Activated T-helper 1 cell treated with Interleukin-2 at 50 U/mL for 16 hours (primary cell): ENCODE measurements around the gene WFDC1.

Experiments used
- DNase-seq: peaks from one replicate; pipeline ENCODE4 v3.0.0-alpha.2; 2020; ENCODE audit warnings: low read depth

Gene WFDC1, protein sequence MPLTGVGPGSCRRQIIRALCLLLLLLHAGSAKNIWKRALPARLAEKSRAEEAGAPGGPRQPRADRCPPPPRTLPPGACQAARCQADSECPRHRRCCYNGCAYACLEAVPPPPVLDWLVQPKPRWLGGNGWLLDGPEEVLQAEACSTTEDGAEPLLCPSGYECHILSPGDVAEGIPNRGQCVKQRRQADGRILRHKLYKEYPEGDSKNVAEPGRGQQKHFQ

DNA sequence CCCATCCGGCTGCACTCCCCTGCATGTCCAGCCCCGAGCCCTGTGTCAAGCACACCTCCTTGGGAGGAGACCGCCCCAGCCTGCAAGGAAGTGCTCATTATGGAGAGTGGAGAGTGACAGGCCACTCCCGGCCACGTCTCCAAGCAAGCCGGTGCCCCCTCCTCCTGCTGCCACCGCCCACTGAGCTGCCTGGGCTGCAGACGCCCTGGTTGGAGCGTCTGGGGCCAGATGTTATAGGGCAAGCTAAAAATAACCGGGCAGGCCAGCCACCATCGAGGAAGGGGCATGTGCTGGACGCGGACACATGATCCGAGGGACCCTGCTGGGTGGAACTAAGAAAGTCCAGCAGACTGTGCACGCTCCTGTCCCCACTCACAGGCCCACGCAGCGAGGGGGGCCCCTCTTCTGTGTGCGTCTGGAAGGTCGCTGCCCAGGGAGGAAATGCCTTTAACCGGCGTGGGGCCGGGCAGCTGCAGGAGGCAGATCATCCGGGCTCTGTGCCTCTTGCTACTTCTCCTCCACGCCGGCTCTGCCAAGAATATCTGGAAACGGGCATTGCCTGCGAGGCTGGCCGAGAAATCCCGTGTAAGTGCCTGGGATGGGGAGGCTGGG lies at the start of gene WFDC1:
TSS of gene WFDC1 (plus strand) at position 348 of the 612 bp plus-strand sequence. CDS start at position 442, 94 bp downstream.
- no peak for DNase-seq

DNA sequence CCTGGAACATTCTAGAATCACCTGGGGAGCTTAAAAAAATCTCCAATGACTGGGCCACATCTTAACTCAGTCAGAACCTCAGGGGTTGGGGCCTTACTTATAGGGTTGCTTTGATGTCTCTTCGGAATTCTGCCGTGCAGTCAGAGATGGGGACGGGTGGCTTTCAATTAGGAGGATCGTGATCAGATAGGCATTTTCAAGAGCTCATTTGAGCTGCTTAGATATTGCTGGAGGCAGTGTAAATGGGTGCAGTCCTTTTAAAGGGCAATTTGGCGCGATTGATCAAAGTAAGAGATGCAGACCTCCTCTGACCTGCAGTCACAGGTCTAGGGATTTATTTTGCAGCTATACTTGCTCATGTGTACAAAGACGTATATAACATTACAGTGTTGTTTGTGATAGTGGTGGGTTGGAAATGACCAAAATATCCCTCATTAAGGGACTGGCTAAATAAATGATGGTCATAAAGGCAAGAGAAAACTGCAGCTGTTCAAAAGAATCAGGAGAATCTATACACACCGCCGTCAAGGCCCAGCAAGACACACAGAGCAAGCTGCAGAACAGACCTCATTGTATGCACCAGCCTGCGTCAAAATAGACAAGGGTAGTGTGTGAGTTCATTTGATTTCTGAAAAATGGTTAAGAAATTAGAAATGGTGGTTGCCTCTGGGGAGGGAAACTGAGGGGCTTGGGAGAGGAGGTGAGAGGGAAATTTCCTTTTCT lies 48.6 kb upstream of the WFDC1 start:
- DNase-seq, result no peak

DNA sequence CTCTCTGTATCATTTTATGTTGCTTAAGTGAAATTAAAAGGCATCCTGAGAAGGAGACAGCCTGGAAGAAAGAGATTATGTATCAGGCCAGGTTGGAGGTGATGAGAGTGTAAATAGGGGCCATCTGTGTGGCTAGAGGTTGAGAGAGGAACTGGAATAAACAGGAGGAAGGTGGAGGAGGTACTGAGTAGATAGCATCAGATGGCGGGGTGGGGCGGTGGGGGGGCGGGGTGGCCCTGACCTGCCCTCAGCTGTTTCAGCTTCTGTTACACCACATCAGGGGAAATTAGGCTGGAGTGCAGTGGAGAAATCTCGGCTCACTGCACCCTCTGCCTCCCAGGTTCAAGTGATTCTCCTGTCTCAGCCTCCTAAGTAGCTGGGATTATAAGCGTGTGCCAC lies 48.0 kb upstream of the WFDC1 start:
- no peak for DNase-seq

DNA sequence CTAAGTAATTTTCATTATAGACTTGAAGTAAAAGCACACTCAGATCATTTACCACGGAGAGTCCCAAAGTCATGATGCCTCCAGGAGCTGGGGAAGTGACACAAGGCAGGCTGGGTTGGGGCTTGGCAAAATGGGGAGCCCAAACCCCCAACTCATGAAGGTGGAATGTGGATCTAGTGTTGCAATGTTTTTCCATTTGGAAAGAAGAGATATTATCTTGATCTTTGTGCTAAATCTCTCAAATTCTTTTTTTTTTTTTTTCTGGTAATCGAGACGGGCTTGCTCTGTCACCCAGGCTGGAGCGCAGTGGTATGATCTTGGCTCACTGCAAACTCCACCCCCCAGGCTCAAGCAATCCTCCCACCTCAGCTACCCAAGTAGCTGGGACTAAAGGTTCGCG lies 47.3 kb upstream of the WFDC1 start:
- DNase-seq, result no peak

- no peak for DNase-seq
These were observed 46.8 kb upstream of the WFDC1 start for GRCh38 chr16:84247844-84248243.

GRCh38 chr16:84252184-84252583 lies 42.5 kb upstream of the WFDC1 start:
- DNase-seq, result no peak

DNA sequence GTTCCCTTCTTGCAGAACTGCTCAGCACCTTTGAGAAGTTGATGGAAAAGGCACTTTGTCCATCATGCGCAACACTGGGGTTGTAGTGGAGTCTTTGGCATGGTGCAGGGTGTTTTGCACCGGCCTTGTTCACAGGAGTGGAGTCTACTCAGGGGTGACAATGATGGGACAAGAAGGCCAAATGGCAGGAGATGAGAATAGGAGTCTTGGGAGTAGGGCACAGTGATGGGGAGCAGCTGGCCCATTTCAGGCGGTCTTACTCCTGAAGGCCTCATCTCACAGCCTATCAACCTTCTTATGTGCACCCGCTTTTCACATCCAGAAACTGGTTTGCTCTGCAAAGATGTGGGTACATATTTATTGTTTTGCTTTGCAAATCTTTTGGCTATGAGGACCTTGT lies 41.5 kb upstream of the WFDC1 start:
- DNase-seq, result no peak

DNA sequence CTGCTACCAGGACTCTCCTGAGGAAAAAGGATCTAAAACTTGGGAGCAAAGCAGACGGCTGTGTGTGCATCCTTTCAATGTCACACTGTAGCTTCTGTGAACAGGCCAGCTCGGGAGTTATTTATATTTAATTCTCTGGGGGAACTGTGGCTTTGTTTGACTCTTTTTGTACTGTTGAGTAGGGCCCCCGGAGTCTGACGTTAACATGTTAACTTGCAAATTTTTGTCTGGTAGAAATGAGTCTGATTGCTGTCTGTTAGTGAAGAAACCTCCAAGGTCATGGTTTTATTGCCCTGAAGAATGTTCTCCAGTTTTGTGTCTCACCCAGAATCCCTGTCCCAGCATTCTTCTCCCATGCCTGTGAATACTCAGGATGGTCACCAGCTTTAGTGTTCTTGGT lies 40.6 kb upstream of the WFDC1 start:
- DNase-seq, result no peak

GRCh38 chr16:84255050-84255810 lies 39.4 kb upstream of the WFDC1 start:
- no peak for DNase-seq

- no peak for DNase-seq
These were observed 36.4 kb upstream of the WFDC1 start for GRCh38 chr16:84258266-84258665.

DNA sequence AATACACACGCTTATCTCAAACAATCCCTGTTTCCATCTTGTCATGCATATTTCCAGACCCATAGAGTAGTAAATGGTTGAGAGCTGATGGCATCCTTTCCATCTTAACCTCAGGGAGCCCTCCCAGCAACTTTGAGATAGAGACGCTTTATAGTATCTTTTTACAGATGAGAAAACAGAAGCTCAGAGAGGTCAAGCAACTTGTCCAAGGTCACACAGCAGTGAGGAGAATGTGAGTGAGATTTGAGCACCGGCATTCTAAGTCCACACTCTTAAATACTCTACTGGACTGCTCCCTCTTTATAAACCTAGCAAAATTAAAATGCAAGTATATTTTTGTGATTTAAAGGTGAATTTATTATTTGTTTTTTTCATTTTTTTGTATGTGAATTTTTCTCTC lies 35.0 kb upstream of the WFDC1 start:
- DNase-seq, result no peak

- no peak for DNase-seq
These were observed 33.7 kb upstream of the WFDC1 start for GRCh38 chr16:84260766-84261554.

- DNase-seq, result no peak
These were observed 32.6 kb upstream of the WFDC1 start for GRCh38 chr16:84262031-84262430.

- DNase-seq, result no peak
These were observed 31.7 kb upstream of the WFDC1 start for GRCh38 chr16:84262939-84263338.

DNA sequence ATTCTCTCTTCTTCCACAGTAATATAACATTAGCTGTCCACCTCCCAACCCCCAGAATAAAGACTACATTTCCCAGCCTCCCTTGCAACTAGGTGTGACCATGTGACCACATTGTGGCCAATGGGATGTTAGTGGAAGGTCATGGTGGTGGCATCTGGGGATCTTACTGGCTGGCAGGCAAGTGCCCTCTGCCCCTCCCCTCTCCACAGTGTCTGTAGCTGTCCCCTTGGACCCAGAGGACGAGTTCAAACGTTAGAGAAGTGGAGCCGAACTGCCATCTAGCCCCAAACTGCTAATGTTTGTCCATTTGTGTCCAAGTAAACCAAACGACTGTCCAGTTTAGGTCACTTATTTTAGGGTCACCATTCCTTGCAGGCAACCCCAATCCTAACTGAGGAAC lies 28.2 kb upstream of the WFDC1 start:
- DNase-seq, result no peak

GRCh38 chr16:84267380-84267779 lies 27.3 kb upstream of the WFDC1 start:
- DNase-seq, result no peak

DNA sequence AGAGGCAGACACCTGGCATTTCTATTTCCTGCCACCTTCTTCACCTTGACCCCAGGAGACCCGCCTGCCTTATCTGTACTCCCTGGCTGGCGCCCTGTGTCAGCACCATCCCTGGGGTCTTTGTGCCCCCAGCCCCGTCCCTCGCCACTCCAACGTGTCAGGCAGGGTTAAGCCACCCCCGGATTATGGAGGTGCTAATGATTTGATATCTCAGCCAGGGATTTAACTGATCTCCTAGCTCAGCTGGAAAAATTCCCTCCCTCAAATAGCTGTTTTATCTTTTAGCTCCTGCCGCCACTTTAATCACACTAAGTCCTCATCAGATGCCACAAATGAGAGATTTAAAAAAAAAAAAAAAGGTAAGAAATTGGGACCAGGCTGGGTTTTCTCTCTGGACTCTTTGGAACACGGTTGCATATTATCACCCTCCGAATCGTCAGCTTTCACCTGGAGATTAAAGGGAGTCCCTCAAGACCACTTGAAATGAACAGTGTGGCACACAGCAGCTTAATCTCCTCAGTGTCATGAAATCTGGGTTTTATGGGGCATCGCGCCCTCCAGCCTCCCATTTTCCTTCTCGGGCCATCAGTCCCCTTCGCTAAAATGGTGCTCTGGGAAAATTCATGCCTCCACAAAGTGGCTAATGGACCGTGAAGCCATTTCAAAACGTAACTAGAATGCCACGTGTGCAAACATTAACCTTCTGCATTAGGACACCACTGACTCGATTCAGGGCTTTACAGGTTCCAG lies 26.2 kb upstream of the WFDC1 start:
- no peak for DNase-seq

GRCh38 chr16:84270071-84270470 lies 24.6 kb upstream of the WFDC1 start:
- no peak for DNase-seq

DNA sequence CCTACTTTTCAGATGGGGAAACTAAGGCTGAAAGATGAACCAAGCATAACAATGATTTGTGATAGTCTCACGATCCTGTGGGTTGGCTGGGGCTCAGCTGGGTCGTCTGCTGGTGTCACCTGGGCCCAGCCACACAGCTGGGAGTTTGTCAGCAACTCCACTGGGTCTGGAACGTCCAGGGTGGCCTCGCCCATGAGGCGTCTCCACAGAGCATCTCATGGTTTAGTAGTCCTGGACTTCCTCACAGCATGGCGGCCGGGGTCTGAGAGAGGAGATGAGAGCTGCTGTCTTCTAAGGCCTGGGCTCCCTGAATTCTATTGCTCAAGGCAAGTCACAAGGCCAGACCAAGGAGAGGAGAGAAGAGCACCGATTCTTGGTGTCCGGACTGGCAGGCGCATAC lies 24.1 kb upstream of the WFDC1 start:
- DNase-seq, result no peak

- no peak for DNase-seq
These were observed 23.6 kb upstream of the WFDC1 start for GRCh38 chr16:84271037-84271436.

- no peak for DNase-seq
These were observed 22.8 kb upstream of the WFDC1 start for GRCh38 chr16:84271866-84272265.
